Neural cell (in vitro differentiated cells): ENCODE data around the gene MAGI1.

Experiments
- EP300 ChIP-seq: fragments of 450-650 bp; conservative IDR thresholded peaks from 2 replicates; pipeline ENCODE4 v1.6.1; 2014; ENCODE audit warnings: antibody characterized with exemption, mild to moderate bottlenecking, moderate library complexity; ENCODE audit not compliant: poor library complexity, severe bottlenecking
- EZH2 ChIP-seq: fragments of 200-600, 300-800 bp; shearing (Covaris generic), sonication (generic); IDR thresholded peaks from 2 replicates; pipeline ENCODE4 v1.6.1; 2014; ENCODE audit warnings: antibody characterized with exemption, low read length, borderline replicate concordance, mild to moderate bottlenecking; ENCODE audit not compliant: insufficient read depth, poor library complexity, severe bottlenecking
- MXI1 ChIP-seq: fragments of 450-650 bp; conservative IDR thresholded peaks from 2 replicates; pipeline ENCODE4 v1.6.1; 2014; ENCODE audit warnings: antibody characterized with exemption, mild to moderate bottlenecking; ENCODE audit not compliant: poor library complexity, severe bottlenecking
- POLR2AphosphoS5 ChIP-seq: IDR thresholded peaks from 2 replicates; pipeline ENCODE4 v1.6.1; 2012
- RAD21 ChIP-seq: fragments of 450-650 bp; conservative IDR thresholded peaks from 2 replicates; pipeline ENCODE4 v1.6.1; 2014; ENCODE audit warnings: antibody characterized with exemption, mild to moderate bottlenecking, moderate library complexity
- TAF1 ChIP-seq: IDR thresholded peaks from 2 replicates; pipeline ENCODE4 v1.6.1; 2012; ENCODE audit warnings: low read depth
- TF ChIP-seq, protein P1 (sequence below): fragments of 450-650 bp; IDR thresholded peaks from 2 replicates; pipeline ENCODE4 v1.5.1; 2014; ENCODE audit warnings: antibody characterized with exemption, mild to moderate bottlenecking, moderate library complexity; ENCODE audit not compliant: poor library complexity, severe bottlenecking

- TF ChIP-seq TAF1 = no peak
- TF ChIP-seq, protein P1, sequence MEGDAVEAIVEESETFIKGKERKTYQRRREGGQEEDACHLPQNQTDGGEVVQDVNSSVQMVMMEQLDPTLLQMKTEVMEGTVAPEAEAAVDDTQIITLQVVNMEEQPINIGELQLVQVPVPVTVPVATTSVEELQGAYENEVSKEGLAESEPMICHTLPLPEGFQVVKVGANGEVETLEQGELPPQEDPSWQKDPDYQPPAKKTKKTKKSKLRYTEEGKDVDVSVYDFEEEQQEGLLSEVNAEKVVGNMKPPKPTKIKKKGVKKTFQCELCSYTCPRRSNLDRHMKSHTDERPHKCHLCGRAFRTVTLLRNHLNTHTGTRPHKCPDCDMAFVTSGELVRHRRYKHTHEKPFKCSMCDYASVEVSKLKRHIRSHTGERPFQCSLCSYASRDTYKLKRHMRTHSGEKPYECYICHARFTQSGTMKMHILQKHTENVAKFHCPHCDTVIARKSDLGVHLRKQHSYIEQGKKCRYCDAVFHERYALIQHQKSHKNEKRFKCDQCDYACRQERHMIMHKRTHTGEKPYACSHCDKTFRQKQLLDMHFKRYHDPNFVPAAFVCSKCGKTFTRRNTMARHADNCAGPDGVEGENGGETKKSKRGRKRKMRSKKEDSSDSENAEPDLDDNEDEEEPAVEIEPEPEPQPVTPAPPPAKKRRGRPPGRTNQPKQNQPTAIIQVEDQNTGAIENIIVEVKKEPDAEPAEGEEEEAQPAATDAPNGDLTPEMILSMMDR = no peak
- TF ChIP-seq RAD21 = no peak
- no peak for TF ChIP-seq POLR2AphosphoS5
- no peak for TF ChIP-seq EZH2
- TF ChIP-seq MXI1 = no peak
- no peak for TF ChIP-seq EP300
Observed at GRCh38 chr3:65925254-65925954, 113.3 kb downstream of the MAGI1 start.
